Transverse colon (tissue), 4 donors: ENCODE results near the gene FHAD1. TPM values are rescaled to one million over a fixed set of nuclear protein-coding genes. Genes with fewer than 3 reads are reported as not detected.

Source experiments
- DNase-seq: peaks from one replicate; pipeline ENCODE4 v3.0.0-alpha.2; 2019
- H3K27ac ChIP-seq, 4 donors: fragments of 200-600 bp; sonication (generic); 2 replicates each; pipeline ENCODE4 v1.5.1; 2016 to 2018; ENCODE audit warnings: inconsistent platforms in 4 of 4
- H3K27me3 ChIP-seq: fragments of 200-600 bp; sonication (generic); 2 replicates; pipeline ENCODE4 v1.5.1; 2017; ENCODE audit warnings: inconsistent platforms
- H3K36me3 ChIP-seq, 4 donors: fragments of 200-600 bp; sonication (generic); 2 replicates each; pipeline ENCODE4 v1.5.1; 2017 to 2019; ENCODE audit warnings: inconsistent platforms in 4 of 4
- H3K4me1 ChIP-seq, 4 donors: fragments of 200-600 bp; sonication (generic); 2 replicates each; pipeline ENCODE4 v1.5.1; 2017 to 2020; ENCODE audit warnings: inconsistent platforms in 4 of 4
- H3K4me3 ChIP-seq, 4 donors: fragments of 200-600 bp; sonication (generic); 1 replicate in 1 of 4; 2 replicates in 3 of 4; pipeline versions ENCODE4 v1.5.1 to v1.6.1; 2017 to 2019; ENCODE audit warnings: inconsistent platforms in 4 of 4
- H3K9me3 ChIP-seq, 2 donors: fragments of 200-600 bp; sonication (generic); 2 replicates each; pipeline ENCODE4 v1.5.1; 2017 to 2019; ENCODE audit warnings: inconsistent platforms in 2 of 2
- EP300 ChIP-seq: sonication (generic); formaldehyde crosslinking; IDR thresholded peaks from one replicate; pipeline ENCODE4 v1.6.1; 2017; ENCODE audit warnings: antibody characterized with exemption, low read depth
- POLR2A ChIP-seq: fragments of 450-650 bp; IDR thresholded peaks from one replicate; pipeline ENCODE4 v1.6.1; 2016; ENCODE audit warnings: antibody characterized with exemption, mild to moderate bottlenecking, moderate library complexity
- POLR2AphosphoS5 ChIP-seq, 3 donors: sonication (generic); formaldehyde crosslinking; IDR thresholded peaks; one replicate each; pipeline ENCODE4 v1.6.1; 2016; ENCODE audit warnings: antibody characterized with exemption in 3 of 3
- WGBS, 2 donors: methylation state at CpG; one replicate each; pipeline ENCODE4 v1.1.5; 2018; ENCODE audit warnings: low coverage in 1 of 2; 5-methylcytosine and 5-hydroxymethylcytosine counted together
- in situ Hi-C, 4 donors: fragments of 200-750 bp; cut with MboI; loops; one replicate each; pipeline versions ENCODE4 v1.15.0 to v1.15.1; 2017; ENCODE audit warnings: low sequenced_read_pairs in 3 of 4, low pct_ligation_motif_present in 1 of 4, low pct_unique_long_range_greater_than_20kb in 1 of 4
- intact Hi-C: fragments of 100-400 bp; cut with DNase I; formaldehyde crosslinking; loops from one replicate; pipeline ENCODE4 v1.15.1; 2023; ENCODE audit warnings: low total_unique reads
- total RNA-seq, 4 donors: library from RNA; depleted of rRNA; stranded (reverse); fragments of >200 nt; gene quantifications; one replicate each; pipeline ENCODE4 v1.1.0, GENCODE V29; 2016
- TF ChIP-seq, protein P1 (sequence below), 5 experiments: fragments of 200-600 bp in 3 of 5; fragments of 450-650 bp in 2 of 5; sonication (generic) in 3 of 5; IDR thresholded peaks; 1 replicate in 2 of 5; 2 replicates in 3 of 5; pipeline ENCODE4 v1.5.1; 2016 to 2017; ENCODE audit warnings: antibody characterized with exemption in 5 of 5, inconsistent platforms in 3 of 5, mild to moderate bottlenecking in 2 of 5, moderate library complexity in 1 of 5

The FHAD1 gene
- total RNA-seq, 4 donors from 2014 or later: 0.75 to 0.82 TPM; not detected in 2

DNA sequence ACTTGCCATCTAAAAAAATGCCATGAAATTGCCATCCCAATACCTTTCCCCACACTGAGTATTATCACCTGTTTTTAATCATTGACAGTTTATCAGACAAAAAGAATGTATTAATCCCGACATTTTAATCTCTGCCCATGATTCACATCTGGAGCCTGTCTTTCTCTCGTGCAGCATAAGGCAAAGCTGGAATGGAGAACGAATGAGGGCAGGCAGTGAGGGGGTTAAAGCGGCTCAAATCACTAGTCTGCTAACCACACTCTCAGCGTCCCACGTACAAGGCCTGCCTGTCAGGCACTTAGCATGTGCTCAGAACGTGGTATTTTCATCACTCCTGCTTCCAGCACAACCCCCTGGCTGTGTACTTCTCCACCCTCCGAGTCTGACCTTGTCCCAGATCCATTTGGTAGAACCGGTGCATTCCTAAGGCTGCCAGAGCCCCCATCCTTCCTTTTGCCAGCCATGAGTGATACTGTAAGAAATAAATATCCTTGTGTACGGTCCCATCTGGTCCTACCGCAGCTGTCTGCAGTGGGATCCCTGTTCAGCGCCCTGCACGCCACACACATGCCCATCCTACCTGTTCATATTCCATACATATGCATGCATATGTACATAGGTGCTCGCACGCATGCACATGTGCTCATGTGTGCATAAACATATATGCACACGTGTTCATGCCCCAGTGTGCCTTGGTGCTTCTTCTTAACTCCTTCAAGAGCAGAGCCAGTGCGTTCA lies 34.6 kb upstream of the FHAD1 start:
- no peaks in the 10 kb centered on the region for H3K27me3 ChIP-seq
- H3K36me3 ChIP-seq: no peaks in the 10 kb centered on the region
- in situ Hi-C loops (no loop called here), intact Hi-C loops (loop anchor here (5.0 kb wide), 1 partner anchor 60 kb away; the partner anchor contains the start of gene TMEM51)
- no peaks in the 10 kb centered on the region for H3K9me3 ChIP-seq
- no peak for TF ChIP-seq EP300
- TF ChIP-seq POLR2AphosphoS5 (IDR thresholded peaks at IDR 0.05): no peak
- TF ChIP-seq POLR2A: no peak
- TF ChIP-seq, protein P1, sequence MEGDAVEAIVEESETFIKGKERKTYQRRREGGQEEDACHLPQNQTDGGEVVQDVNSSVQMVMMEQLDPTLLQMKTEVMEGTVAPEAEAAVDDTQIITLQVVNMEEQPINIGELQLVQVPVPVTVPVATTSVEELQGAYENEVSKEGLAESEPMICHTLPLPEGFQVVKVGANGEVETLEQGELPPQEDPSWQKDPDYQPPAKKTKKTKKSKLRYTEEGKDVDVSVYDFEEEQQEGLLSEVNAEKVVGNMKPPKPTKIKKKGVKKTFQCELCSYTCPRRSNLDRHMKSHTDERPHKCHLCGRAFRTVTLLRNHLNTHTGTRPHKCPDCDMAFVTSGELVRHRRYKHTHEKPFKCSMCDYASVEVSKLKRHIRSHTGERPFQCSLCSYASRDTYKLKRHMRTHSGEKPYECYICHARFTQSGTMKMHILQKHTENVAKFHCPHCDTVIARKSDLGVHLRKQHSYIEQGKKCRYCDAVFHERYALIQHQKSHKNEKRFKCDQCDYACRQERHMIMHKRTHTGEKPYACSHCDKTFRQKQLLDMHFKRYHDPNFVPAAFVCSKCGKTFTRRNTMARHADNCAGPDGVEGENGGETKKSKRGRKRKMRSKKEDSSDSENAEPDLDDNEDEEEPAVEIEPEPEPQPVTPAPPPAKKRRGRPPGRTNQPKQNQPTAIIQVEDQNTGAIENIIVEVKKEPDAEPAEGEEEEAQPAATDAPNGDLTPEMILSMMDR (IDR thresholded peaks at IDR 0.05): no peak
- H3K4me1 ChIP-seq: peaks cover 6 to 32% (median 25%) of the 10 kb centered on the region in 4 donors
- no peak for DNase-seq
- H3K27ac ChIP-seq: peak overlapping the region; percentile 67 to 84 (median 76)
- no peak overlapping the region for H3K4me3 ChIP-seq
- 60 to 70% methylated on average over 1 to 17 of the region's 17 CpGs for WGBS, 2 donors

DNA sequence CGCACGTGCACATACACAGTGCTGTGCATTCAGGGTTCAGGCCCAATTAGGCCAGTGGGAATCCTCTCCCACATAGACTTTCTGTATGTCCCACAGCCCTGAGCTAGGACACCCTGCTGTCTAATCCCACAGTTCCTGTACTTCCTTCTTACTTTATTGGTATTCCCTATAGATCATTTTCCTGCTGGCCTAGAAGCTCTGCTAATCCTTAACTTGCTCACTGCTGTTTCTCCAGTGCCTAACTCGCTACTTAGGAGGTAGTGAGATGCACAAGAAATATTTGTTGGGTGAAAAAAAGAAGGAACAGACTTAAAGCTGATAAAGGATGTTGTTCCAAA lies 34.1 kb upstream of the FHAD1 start:
- in situ Hi-C loops (no loop called here), intact Hi-C loops (loop anchor here (5.0 kb wide), 1 partner anchor 61 kb away; the partner anchor contains the start of gene TMEM51)
- no peaks in the 10 kb centered on the region for H3K9me3 ChIP-seq
- TF ChIP-seq POLR2AphosphoS5 (IDR thresholded peaks at IDR 0.05) (no peak), POLR2A (no peak), EP300 (no peak)
- TF ChIP-seq, protein P1 (IDR thresholded peaks at IDR 0.05): no peak
- H3K27ac ChIP-seq: peak overlapping the region; percentile 67 to 84 (median 76)
- peaks cover 6 to 32% (median 25%) of the 10 kb centered on the region in 4 donors for H3K4me1 ChIP-seq
- H3K4me3 ChIP-seq: no peak overlapping the region
- no peaks in the 10 kb centered on the region for H3K36me3 ChIP-seq
- H3K27me3 ChIP-seq: no peaks in the 10 kb centered on the region
- DNase-seq: no peak
- 71 to 79% methylated on average over 1 to 3 of the region's 3 CpGs for WGBS, 2 donors

DNA sequence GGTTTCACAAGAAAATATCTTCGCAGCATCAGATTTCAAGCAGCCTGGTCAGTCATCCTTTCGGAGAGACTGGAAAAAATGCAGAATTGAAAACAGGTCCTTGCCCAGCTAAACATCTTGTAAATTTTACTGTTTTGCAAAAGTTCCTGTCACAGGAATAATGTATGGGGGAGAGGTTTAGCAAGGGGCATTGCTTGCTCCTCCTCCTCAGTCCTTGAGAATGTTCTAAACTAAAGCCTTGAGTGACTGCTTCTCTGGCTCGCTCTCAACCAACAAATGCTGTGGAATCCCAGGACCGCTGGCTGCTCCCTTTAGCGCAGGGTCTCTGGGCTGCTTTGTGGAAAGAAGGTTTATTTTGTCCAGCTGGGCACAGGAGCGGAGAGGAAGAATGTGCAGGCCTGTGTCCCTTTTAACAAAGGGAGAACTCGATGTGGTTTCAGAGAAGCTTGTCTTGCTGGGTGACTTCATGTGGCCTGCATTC lies 33.6 kb upstream of the FHAD1 start:
- TF ChIP-seq POLR2A (no peak), POLR2AphosphoS5 (IDR thresholded peaks at IDR 0.05) (no peak), EP300 (no peak)
- TF ChIP-seq, protein P1 (IDR thresholded peaks at IDR 0.05): no peak
- H3K4me3 ChIP-seq: no peak overlapping the region
- H3K27me3 ChIP-seq: no peaks in the 10 kb centered on the region
- no peak for DNase-seq
- in situ Hi-C loops (no loop called here), intact Hi-C loops (loop anchor here (5.0 kb wide), 1 partner anchor 61 kb away; the partner anchor contains the start of gene TMEM51)
- H3K4me1 ChIP-seq: peaks cover 6 to 32% (median 25%) of the 10 kb centered on the region in 4 donors
- WGBS, 2 donors: 67 to 68% methylated on average over 2 to 7 of the region's 7 CpGs
- peak overlapping the region; percentile 67 to 84 (median 76) for H3K27ac ChIP-seq
- H3K9me3 ChIP-seq: no peaks in the 10 kb centered on the region
- H3K36me3 ChIP-seq: no peaks in the 10 kb centered on the region

GRCh38 chr1:15214527-15214926 lies 32.5 kb upstream of the FHAD1 start:
- Histone ChIP-seq H3K9me3 (no peaks in the 10 kb centered on the region), H3K36me3 (no peaks in the 10 kb centered on the region), H3K27ac (peak overlapping the region; percentile 67 to 84 (median 76)), H3K4me3 (no peak overlapping the region), H3K27me3 (no peaks in the 10 kb centered on the region), H3K4me1 (peaks cover 6 to 32% (median 25%) of the 10 kb centered on the region in 4 donors)
- WGBS, 2 donors: 77 to 80% methylated on average over 1 to 19 of the region's 19 CpGs
- in situ Hi-C loops: no loop called here
- intact Hi-C loops: loop anchor here (5.0 kb wide), 1 partner anchor 62 kb away; the partner anchor contains the start of gene TMEM51
- TF ChIP-seq POLR2A: no peak
- TF ChIP-seq, protein P1 (IDR thresholded peaks at IDR 0.05): no peak
- no peak for TF ChIP-seq EP300
- TF ChIP-seq POLR2AphosphoS5 (IDR thresholded peaks at IDR 0.05): peak in 2 of 3 donors; percentile 29 to 66
- DNase-seq: peak; percentile 36
